Posterior vena cava (tissue), 2 donors: ENCODE results near the gene TAF11. TPM values are rescaled to one million over a fixed set of nuclear protein-coding genes. Genes with fewer than 3 reads are reported as not detected.
"Not testable (repeated sequence)": the region's sequence is repeated elsewhere in the genome, so short reads cannot be mapped to it uniquely, and the experiment has no call there.

Source experiments
- DNase-seq: peaks from one replicate; pipeline ENCODE4 v3.0.0-alpha.2; 2020; ENCODE audit warnings: low spot score
- intact Hi-C, 2 donors: fragments of 100-400 bp; cut with DNase I; formaldehyde crosslinking; loops; one replicate each; pipeline versions ENCODE4 v1.14.1 to v1.14.2; 2022 to 2023
- total RNA-seq, 2 donors: library from RNA; stranded (reverse); fragmentation: NEBNext Ultra II Directional; extraction: Animal tissue kit (Norgen Biotek cat#: 25700); gene quantifications; one replicate each; pipeline ENCODE4 v1.2.1, GENCODE V29; 2021
- donor health status: DM: yes; HTN: yes; CAD: no.
- donor health status: DM: yes; HTN: yes; CAD: no.

The TAF11 gene
- total RNA-seq, 2 donors from 2014 or later: 19.1 to 21.0 TPM

DNA sequence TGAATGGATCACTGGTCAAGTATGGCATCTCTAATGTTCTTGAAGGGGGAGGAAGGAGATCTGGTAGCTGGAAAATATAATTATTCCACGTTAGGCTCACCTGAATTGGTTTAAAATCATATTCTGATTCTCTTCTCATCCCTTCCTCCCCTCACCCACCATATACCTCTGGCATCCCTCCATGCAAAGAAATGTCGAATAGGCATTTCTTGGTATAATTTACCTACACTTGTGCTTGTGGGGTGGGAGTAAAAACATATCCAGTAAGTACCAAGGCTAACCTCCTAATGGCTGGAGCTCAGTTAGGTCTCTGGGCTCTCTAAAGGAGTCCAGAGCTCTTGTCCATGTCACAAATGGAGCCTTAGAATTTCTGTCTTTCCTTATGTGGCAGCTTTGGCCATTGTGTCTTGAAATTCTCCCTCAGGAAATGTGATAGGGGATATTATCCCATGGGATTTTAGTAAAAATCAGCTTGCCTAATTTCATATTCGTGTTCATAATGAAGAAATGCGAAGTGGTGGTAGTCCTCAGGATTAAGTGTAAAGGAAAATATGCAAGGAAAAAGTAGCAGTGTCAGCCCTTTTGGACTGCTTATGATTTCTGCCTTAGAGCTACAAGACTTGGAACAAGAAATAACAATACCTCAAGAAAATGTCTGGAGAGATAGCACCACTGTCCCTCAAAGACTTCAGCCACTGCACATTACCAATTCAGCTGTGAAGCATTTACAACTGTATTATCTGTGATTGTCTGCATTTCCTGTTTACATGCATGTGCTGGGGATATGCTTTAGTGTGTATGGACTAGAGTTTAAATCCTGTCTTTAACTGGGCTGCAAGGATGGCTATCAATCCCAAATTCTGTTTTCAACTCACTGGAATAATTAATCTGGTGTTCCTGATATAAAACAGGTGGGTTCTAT is 12.3 kb downstream of the TAF11 start:
- DNase-seq: no peak
- intact Hi-C loops: no loop called here

DNA sequence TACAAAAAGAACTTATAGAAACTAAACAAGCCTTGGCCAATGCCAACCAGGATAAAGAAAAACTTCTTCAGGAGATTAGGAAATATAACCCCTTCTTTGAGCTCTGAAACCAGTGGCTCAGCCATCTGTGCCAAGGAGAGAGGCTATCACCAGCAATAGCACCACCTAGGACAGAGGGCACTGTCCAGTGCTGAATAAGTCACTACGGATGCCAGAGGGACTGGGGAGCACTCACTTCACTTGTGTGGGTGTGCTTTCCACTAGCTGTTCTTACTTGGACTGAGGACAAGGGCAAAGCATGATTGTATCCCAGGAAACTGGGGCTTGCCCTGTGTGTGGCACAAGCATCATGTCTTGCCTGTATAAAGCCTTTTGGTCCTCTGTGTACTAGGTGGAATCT is 15.5 kb downstream of the TAF11 start:
- DNase-seq: no peak
- intact Hi-C loops: no loop called here

DNA sequence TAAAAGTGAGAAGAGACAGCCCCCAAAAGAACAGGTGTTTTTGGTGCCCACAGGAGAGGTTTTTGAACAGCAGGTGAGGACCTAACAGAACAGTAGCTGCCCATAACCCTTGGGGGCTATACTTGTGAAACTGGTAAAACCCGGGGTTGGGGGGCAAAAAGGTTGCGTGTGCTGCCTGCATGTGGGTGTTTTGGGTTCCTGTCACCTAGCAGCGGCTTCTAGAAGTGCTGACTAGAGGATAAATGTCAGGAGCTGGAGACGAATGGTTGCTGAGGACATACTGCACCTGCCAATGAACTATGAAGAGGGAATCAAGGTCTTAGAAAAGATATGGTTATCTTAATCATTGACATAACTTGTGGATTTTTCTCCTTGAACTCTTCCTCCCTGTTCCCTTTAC is 16.0 kb downstream of the TAF11 start:
- no peak for DNase-seq
- intact Hi-C loops: no loop called here

DNA sequence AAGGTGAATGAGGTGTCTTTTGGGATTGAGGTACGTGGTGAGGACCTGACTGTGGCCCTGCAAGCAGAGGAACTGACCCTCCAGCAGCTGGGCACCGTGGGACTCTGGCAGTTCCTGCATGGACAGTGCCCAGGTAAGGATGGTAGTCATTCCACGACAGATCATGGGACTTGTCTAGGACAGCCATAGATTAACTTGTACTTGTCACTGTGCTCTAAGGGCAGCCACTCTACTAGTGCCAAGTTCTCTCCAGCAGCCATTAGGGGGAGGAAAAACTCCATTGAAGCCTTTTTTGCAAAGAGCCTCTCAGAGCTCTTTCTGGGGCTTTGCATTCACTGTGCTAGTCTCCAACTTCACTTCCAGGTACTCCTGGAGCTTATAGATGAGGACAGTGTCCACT is 20.4 kb downstream of the TAF11 start:
- intact Hi-C loops: no loop called here
- no peak for DNase-seq

DNA sequence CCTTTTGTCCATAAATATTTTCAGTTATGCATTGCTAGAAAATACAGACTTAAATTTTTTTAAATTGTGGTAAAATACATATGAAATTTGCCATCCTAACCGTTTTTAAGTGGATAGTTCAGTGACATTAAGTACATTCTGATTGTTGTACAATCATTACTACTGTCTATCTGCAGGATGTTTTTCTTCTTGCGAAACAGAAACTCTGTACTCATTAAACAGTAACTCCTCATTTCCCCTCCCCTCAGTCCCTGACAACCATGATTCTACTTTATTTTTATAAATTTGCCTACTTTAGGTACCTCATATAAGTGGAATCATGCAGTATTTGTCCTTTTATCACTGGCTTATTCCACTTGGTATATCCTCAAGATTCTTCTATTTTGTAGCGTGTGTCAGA is 21.3 kb downstream of the TAF11 start:
- intact Hi-C loops: no loop called here
- DNase-seq: no peak

DNA sequence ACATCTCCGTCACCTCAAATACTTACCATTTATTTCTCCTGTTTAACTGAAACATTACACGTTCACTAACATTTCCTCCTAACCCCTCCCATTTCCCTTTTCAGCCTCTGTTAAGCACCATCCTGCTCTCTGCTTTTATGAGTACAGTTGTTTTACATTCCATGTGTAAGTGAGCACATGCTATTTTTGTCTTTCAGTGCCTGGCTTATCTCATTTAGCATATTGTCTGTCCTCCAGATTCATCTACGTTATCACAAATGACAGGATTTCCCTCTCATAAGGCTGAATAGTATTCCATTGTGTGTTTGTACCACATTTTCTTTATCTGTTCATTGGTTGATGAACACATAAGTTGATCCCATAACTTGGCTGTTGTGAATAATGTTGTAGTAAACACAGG is 22.7 kb downstream of the TAF11 start:
- DNase-seq: no peak
- intact Hi-C loops: no loop called here

DNA sequence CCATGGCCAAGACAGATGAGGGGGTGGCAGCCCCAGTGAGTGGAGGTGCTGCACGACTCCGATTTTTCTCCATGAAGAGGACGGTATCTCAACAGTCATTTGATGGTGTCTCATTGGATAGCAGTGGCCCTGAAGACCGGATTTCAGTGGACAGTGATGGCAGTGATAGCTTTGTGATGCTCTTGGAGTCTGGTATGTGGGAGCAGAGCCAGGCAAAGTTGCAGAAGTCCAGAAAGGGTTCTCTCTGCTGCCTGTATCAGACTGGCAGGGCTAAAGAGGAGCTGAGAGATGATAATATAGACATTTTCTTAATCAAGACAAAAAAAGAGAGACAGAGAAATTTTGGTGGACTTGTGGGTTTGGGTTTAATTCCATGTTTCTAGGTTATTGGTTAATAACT is 23.8 kb downstream of the TAF11 start:
- intact Hi-C loops: no loop called here
- DNase-seq: no peak

DNA sequence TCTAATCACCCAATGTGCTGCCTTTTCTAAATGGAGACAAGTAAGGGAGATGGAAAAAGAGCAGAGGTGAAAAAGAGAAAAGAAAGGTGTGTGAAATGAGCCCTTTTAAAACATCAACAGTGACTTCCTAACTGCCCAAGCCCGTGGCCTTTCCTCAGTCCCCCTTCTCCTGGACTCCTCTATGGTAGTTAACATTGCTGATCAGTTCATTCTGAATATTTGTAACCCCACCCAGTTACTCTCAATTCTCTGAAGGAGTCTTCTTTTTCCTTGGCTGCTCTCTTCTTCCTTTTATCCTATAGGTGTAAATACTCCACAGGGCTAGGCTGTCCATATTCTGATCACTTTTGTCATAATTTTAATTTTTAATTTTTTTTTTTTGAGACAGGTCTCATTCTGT is 27.1 kb downstream of the TAF11 start:
- no peak for DNase-seq
- intact Hi-C loops: no loop called here

DNA sequence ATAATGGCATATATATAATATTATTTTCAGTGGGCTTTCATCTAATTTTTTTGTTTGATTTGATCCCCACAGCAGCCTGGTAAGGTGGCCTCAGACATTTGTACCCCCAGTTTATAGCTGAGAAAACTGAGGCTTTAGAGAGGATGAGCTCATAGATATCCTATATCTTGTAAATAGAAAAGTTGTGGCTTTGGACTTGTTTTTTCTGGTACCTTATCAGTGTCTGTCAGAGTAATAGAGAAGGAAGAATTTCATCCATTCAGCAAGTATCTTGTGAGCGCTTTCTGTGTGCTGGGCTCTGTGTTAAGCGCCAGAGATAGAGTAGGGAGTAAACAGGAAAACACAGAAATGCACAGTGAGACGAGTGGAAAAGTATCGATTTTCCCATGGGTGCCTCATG is 27.9 kb downstream of the TAF11 start:
- intact Hi-C loops: no loop called here
- no peak for DNase-seq

DNA sequence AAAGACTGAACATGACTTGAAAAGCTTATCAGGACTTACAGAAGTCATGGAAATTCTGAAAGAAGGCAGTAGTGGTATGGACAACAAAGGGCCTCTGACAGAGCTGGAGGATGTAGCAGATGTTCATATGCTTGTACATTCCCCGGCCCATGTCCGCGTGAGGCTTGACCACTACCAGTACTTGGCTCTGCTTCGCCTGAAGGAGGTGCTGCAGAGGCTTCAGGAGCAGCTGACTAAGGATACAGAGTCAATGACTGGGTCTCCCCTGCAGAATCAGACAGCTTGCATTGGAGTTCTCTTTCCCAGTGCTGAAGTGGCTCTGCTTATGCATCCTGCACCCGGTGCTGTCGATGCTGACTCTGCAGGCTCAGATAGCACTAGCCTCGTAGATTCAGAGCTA is 29.2 kb downstream of the TAF11 start:
- DNase-seq: no peak
- intact Hi-C loops: no loop called here

DNA sequence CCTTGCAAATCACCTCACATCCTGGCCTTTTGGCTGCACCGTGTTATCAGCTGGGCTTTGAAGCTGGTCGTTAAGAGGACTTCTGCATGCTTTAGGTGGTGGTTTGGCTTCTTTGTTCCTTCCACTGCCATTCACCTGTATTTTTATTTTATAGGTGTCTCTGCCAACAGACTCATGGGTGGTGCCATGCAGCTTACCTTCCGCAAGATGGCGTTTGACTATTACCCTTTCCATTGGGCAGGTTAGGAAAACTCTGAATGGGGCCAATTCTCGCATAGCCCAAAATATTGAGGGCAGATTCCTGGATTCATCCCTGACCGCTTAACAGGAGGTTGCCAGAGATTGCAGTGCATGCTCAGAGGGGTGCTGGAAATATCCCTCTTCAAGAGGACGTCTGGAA is 32.4 kb downstream of the TAF11 start:
- intact Hi-C loops: no loop called here
- no peak for DNase-seq

DNA sequence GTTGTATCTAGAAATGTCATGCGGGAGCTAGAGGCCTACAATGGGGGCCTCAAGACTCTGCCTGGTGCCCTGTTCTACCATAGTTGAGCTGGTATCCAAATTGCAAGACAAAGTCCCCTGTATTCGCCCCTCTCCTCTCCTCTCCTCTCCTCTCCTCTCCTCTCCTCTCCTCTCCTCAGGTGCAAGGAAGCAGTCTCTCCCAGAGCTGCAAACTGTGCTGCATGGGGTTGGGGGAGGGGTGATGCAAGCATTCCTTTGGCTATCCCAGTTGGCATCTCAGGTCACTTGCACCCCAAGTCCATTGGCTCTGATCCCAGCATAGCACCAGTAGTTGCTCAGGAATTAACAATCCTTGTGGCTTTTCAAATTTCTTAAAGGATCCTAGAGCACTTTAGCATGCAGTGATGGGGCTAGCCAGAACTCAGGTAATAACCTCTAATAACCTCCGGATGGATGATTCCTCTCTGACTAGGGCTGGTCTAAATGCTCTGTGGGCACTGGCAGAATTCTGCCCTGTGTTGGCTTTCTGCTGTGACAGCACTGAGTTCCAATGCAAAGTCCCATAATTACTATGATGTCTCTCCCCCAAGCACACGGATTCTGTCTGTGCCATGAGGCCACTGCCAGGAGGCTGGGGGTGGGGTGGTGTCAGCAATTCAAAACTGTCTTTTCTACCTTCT is 35.3 kb downstream of the TAF11 start:
- intact Hi-C loops: no loop called here
- DNase-seq: no peak

DNA sequence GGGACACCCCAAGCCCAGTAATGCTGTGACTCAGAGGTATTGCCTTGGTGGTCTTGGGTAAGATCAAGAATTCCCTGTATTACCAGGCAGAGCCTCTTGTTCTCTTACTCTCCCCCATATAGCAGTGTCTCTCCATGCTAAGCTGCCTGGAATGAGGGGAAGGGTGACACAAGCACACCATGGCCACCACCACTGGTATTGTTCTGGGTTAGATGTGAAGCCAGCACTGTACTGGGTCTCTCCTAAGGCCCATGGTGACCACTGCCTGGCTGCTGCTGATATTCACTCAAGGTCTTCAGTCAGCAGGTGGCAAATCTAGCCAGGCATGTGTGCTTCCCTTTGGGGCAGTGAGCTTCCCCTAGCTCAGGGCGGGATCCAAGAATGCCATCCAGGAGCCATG is 36.5 kb downstream of the TAF11 start:
- DNase-seq: no peak
- intact Hi-C loops: no loop called here

DNA sequence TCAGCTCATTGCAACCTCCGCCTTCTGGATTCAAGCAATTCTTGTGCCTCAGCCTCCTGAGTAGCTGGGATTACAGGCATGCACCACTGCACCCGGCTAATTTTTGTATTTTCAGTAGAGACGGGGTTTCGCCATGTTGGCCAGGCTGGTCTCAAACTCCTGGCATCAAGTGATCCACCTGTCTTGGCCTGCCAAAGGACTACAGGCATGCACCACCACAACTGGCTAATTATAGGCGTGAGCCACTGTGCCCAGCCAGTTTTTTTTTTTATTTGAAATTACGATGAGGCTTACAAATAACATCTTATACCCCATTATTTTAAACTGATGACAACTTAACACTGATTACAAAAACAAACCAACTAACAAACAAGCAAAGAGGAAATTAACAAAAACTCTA is 38.8 kb downstream of the TAF11 start:
- intact Hi-C loops, DNase-seq: not testable (repeated sequence)

DNA sequence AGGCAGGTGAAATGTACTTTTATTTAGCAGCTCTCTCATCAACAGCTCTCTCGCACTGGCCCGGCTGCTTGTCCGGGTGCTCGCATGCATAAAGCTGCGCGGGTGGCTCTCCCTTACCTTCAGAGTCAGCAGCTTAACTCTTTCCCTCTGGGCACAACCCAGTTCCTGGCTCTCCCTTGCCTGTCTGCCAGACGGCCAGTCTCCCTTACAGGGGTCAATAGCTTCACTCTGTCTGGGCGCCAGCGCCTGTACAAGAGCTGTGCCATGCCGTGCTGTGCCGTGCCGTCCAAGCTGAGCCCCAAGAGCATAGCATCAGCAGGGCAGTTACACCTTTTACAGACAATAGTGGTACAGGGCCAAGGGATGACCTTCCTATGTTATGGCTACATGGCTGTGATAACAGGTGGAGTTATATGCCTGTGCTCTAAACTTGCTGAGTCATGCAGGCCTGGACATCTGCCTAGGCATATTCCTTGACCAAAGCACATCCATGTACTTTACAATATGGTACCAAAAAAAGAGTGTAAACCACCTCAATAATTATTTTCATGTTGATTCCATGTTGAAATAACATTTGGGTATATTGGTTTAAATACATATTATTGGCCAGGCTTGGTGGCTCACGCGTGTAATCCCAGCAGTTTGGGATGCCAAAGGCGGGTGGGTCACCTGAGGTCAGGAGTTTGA is 48.0 kb downstream of the TAF11 start:
- DNase-seq: no peak
- intact Hi-C loops: no loop called here

DNA sequence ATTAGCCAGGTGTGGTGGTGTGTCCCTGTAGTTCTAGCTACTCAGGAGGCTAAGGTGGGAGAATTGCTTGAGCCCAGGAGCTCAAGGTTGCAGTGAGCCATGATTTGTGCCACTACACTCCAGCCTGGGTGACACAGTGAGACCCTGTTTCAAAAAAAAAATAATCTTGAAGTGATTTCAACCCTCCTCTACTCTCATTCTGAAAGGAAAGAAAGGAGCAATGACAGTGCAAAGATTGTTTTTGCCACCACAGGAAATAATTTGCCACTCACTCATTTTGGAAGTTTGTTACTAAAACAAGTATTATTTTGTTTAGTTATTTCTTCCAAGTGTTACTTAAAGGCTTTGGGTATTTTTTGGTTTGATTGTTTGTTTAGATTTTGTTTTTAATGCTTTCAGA is 50.3 kb downstream of the TAF11 start:
- DNase-seq: no peak
- intact Hi-C loops: no loop called here

DNA sequence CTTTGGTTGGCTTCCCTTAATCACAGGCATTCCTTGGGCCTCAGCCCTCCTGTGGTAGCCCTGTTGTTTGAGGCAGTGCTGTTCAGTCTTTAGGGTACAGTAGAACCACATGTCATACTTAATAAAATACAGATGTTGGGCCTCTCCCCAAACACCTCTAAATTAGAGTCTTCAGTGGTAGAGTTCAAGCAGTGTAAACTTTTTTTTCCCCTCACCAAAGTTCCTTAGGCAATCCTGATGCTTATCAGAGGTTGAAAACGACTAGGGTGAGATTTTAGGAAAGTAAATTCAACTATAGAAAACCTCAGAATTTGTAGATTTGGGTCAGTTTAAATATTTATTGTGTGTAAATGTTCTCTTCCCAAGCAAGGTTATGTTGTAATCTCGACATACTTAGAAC is 51.4 kb downstream of the TAF11 start:
- intact Hi-C loops: no loop called here
- DNase-seq: no peak

DNA sequence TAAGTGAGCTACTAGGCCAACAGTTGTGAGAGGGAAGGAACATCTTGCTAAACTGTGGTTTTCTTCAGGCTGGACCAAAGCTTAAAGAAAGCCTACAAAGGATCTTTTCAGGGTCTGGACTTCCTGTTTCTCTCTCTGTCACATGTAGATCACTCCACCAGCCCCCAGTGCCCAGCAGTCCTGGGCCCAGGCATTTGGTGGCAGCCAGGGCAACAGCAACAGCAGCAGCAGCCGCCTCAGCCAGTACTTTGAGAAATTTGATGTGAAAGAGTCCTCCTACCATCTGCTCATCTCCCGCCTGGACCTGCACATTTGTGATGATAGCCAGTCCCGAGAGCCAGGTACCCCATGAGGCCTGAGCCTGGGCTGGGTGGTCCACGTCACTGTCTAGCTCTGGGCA is 51.8 kb downstream of the TAF11 start:
- DNase-seq: no peak
- intact Hi-C loops: no loop called here

DNA sequence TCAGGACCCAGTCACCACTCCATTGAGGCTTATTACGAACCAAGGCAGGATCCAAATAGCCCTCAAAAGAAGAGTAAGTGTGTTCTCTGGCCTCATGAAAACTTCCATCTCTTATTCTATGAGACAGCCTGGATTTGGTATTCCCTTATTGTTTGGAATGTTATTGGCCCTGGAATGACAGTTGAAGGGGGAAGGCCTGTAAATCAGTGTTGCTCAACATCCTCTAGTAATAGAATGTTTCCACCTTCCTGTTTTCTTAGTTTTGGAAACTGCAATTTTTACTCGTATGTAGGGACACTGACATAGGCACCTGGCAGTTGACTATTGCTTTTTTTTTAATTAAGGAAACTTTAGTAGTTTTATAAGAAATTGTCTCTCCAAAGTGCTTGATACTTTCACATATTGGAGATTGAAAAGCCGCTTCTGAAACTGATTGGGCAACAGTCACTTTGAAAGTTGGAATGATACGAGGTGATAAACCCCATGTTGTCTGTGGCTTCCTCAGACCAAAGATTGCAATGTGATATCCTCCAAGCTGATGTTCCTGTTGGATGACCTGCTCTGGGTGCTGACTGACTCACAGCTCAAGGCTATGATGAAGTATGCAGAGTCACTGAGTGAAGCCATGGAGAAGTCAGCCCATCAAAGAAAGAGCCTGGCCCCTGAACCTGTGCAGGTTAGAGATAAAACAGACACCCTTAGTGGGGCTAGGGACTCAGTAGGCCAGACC is 52.9 kb downstream of the TAF11 start:
- no peak for DNase-seq
- intact Hi-C loops: no loop called here

DNA sequence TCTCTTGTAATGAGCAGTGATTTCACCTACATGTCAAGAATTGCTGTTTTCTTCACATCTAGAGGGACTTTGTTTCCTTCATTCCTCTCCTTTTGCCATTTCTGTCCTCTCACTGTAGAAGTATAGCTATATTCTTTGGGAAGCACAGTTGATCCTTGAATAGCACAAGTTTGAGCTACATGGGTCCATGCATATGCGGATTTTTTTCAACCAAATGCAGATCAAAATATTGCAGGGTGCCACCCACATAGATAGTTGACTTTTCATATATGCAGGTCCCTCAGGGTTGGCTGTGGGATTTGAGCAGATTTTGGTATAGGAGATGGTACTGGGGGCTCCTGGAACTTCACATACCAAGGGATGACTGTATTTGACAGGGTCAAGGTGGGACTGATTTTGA is 54.9 kb downstream of the TAF11 start:
- intact Hi-C loops: no loop called here
- DNase-seq: no peak
